CD4-positive, alpha-beta T cell (primary cell): ENCODE data around the gene EML6. TPM values are rescaled to one million over a fixed set of nuclear protein-coding genes. Genes with fewer than 3 reads are reported as not detected.
"Not testable (repeated sequence)": the region's sequence is repeated elsewhere in the genome, so short reads cannot be mapped to it uniquely, and the experiment has no call there.

Source experiments
- ATAC-seq: fragments of 200-7000 bp; cut with Tn5 transposase; one replicate; pipeline ENCODE4 v1.10.0; 2022; ENCODE audit warnings: mild to moderate bottlenecking; ENCODE audit not compliant: poor library complexity
- CTCF ChIA-PET: fragments of 350-600 bp; sonication (Branson Sonifier 250); formaldehyde crosslinking; loops from one replicate; lab custom pipeline; 2021; ENCODE audit warnings: antibody characterized with exemption, inconsistent platforms; lab: Charles Lee
- POLR2A ChIA-PET: fragments of 350-600 bp; sonication (Branson Sonifier 250); formaldehyde crosslinking; loops from one replicate; lab custom pipeline; 2021; ENCODE audit warnings: antibody characterized with exemption, inconsistent platforms; lab: Charles Lee
- DNase-seq, 14 experiments: peaks; one replicate each; pipeline ENCODE4 v3.0.0-alpha.2; 2013 to 2020; ENCODE audit warnings: mixed read lengths in 2 of 14
- H3K27ac ChIP-seq, 2 donors: one replicate each; pipeline versions ENCODE4 v1.5.1 to v1.7.0; 2013; ENCODE audit warnings: low read length in 2 of 2, low read depth in 1 of 2, mild to moderate bottlenecking in 1 of 2
- H3K27me3 ChIP-seq, 2 experiments: 1 replicate in 1 of 2; 2 replicates in 1 of 2; pipeline versions ENCODE4 v1.6.1 to v1.7.0; 2013; ENCODE audit warnings: low read length in 2 of 2, control low read depth in 1 of 2, mild to moderate bottlenecking in 1 of 2, moderate library complexity in 1 of 2; ENCODE audit not compliant: insufficient read depth in 2 of 2, control insufficient read depth in 1 of 2
- H3K36me3 ChIP-seq: one replicate; pipeline ENCODE4 v1.6.1; 2013; ENCODE audit warnings: low read length, control low read depth; ENCODE audit not compliant: insufficient read depth
- H3K4me1 ChIP-seq: one replicate; pipeline ENCODE4 v1.6.1; 2013; ENCODE audit warnings: low read length, control low read depth; ENCODE audit not compliant: insufficient read depth
- H3K4me3 ChIP-seq: one replicate; pipeline ENCODE4 v1.5.1; 2013; ENCODE audit warnings: mild to moderate bottlenecking, low read length, moderate library complexity
- H3K9me3 ChIP-seq, 2 experiments: 1 replicate in 1 of 2; 2 replicates in 1 of 2; pipeline versions ENCODE4 v1.6.1 to v1.7.0; 2013; ENCODE audit warnings: low read length in 2 of 2, mild to moderate bottlenecking in 2 of 2, control low read depth in 1 of 2, moderate library complexity in 1 of 2; ENCODE audit not compliant: control insufficient read depth in 1 of 2, insufficient read depth in 1 of 2
- H3K27ac Mint-ChIP-seq: one replicate; pipeline ENCODE4 v1.8.0; 2020; ENCODE audit warnings: mixed read lengths
- H3K27me3 Mint-ChIP-seq: one replicate; pipeline ENCODE4 v1.8.0; 2021; ENCODE audit warnings: mixed read lengths
- H3K36me3 Mint-ChIP-seq: one replicate; pipeline ENCODE4 v1.8.0; 2021; ENCODE audit warnings: low read depth, mixed read lengths
- H3K4me1 Mint-ChIP-seq: one replicate; pipeline ENCODE4 v1.8.0; 2021; ENCODE audit warnings: low read depth, mixed read lengths
- H3K4me3 Mint-ChIP-seq: one replicate; pipeline ENCODE4 v1.8.0; 2020; ENCODE audit warnings: mild to moderate bottlenecking, mixed read lengths
- H3K9me3 Mint-ChIP-seq: one replicate; pipeline ENCODE4 v1.8.0; 2020; ENCODE audit warnings: mixed read lengths
- CTCF ChIP-seq: fragments of 200-600 bp; IDR thresholded peaks from one replicate; pipeline ENCODE4 v1.8.0; 2022; ENCODE audit warnings: antibody characterized with exemption, mild to moderate bottlenecking
- intact Hi-C, 2 experiments: fragments of 100-400 bp; cut with DNase I in 1 of 2; cut with micrococcal nuclease in 1 of 2; formaldehyde crosslinking; loops; one replicate each; pipeline versions ENCODE4 v1.15.1 to v1.9.0; 2023 to 2025; cut with DNase I, micrococcal nuclease
- total RNA-seq, 174 experiments: library from RNA in 2 of 174; stranded (reverse) in 2 of 174; gene quantifications; one replicate each; pipeline ENCODE4 v1.2.3 and lab custom pipeline; 2021 to 2026

The EML6 gene
- total RNA-seq, 2 experiments from 2014 or later: 0.22 to 0.34 TPM

DNA sequence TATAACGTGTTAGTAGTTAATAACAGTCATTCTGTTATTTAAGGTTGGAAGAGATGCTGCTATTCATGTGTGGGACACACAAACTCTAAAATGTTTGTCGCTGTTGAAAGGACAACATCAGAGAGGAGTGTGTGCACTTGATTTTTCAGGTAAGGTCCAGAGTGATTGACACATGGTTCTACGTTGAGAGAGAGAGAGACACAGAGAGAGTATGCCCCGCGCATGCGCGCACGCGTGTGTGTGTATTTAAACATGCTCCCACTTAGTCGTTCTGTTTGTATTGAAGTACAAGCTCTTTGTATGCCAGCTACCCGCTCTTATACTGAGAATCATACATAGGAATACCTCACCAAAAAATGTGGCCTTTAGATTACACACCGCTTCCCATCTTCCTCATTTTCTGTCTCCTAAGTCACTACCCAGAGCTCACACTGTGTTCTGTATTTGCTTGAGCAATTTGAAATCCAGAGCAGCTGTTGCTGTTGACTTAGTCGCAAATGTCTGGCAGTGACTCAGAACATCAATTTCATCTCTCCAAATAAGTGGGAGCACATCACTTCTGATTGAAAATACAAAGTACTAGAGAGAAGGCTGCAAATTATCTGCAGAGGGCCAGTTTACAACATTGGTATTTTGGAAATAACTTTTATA lies 148.1 kb downstream of the EML6 start:
- no peak for ATAC-seq
- H3K36me3 ChIP-seq: no peaks in the 10 kb centered on the region
- Mint-ChIP-seq H3K4me3 (no peak overlapping the region), H3K4me1 (peaks cover 13% of the 10 kb centered on the region), H3K27ac (no peak overlapping the region), H3K9me3 (no peaks in the 10 kb centered on the region), H3K27me3 (no peaks in the 10 kb centered on the region), H3K36me3 (no peaks in the 10 kb centered on the region)
- ChIA-PET CTCF (no interaction called here), POLR2A (no interaction called here)
- H3K9me3 ChIP-seq: no peaks in the 10 kb centered on the region
- no peak for TF ChIP-seq CTCF
- no peak overlapping the region for H3K4me3 ChIP-seq
- intact Hi-C loops: no loop called here
- H3K4me1 ChIP-seq: peaks cover 9% of the 10 kb centered on the region
- DNase-seq: no peak
- no peak overlapping the region for H3K27ac ChIP-seq
- no peaks in the 10 kb centered on the region for H3K27me3 ChIP-seq

DNA sequence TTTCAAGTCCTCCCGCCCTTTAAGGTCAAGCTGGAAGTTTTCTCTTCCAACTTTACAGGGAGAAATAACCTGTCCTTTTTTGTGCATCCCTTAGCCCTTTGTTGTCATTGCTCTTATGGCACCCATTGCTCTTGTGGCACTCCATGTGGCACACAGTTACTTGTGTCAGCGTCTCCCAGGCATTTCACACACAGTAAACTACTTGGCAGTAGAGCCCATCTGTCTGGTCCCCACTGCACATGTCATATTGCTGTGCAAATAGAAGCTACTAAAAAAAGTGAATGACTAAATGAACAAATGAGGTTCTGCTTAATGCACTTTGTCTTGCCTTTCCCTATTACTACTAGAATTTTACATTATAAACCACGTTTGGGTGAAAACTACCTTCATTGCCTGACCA lies 149.3 kb downstream of the EML6 start:
- DNase-seq: no peak
- CTCF ChIA-PET: no interaction called here
- Mint-ChIP-seq H3K36me3 (no peaks in the 10 kb centered on the region), H3K4me1 (peaks cover 1% of the 10 kb centered on the region), H3K27me3 (no peaks in the 10 kb centered on the region), H3K9me3 (no peaks in the 10 kb centered on the region), H3K4me3 (no peak overlapping the region), H3K27ac (no peak overlapping the region)
- H3K4me1 ChIP-seq: no peaks in the 10 kb centered on the region
- H3K4me3 ChIP-seq: no peak overlapping the region
- no peaks in the 10 kb centered on the region for H3K9me3 ChIP-seq
- POLR2A ChIA-PET: no interaction called here
- ATAC-seq: no peak
- no peaks in the 10 kb centered on the region for H3K27me3 ChIP-seq
- intact Hi-C loops: no loop called here
- no peak for TF ChIP-seq CTCF
- H3K36me3 ChIP-seq: no peaks in the 10 kb centered on the region
- H3K27ac ChIP-seq: no peak overlapping the region

DNA sequence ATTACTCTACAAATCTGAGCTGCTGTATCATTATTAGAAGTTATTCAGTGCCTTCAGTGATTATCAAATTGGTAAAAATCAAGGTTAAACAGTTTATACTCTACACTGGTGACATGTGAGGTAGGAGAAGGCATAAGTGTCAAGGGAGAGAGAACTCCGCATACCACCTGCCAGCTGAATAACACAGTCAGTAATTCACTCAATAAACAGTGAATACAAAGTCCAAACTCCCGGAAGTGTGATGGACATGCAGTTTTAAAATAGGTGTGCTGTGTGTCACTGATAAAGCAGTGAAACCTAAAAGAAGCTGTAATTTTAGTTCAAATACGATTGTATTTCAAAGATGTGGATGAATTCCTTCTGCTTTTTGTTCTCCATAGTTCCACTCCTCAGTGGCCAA lies 149.8 kb downstream of the EML6 start:
- not testable (repeated sequence) for H3K27me3 Mint-ChIP-seq, ATAC-seq

DNA sequence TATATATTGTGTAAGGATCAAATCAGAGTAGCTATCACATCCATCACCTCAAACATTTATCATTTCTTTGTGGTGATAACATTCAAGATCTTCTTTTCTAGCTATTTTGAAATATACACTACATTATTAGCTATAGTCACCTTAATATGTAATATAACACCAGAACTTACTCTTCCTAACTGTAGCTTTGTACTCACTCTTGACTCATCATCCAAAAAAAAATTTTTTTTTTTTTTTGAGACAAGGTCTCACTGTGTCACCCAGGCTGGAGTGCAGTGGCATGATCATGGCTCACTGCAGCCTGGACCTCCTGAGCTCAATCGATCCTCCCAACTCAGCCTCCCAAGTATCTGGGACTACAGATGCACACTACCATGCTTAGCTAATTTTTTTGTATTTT lies 153.3 kb downstream of the EML6 start:
- Histone ChIP-seq H3K27me3 (no peaks in the 10 kb centered on the region), H3K36me3 (no peaks in the 10 kb centered on the region), H3K4me1 (no peaks in the 10 kb centered on the region), H3K9me3 (no peaks in the 10 kb centered on the region), H3K4me3 (no peak overlapping the region), H3K27ac (no peak overlapping the region)
- no peak overlapping the region for H3K27ac Mint-ChIP-seq
- DNase-seq: no peak
- no peaks in the 10 kb centered on the region for H3K4me1 Mint-ChIP-seq
- POLR2A ChIA-PET: no interaction called here
- intact Hi-C loops: no loop called here
- H3K4me3 Mint-ChIP-seq: no peak overlapping the region
- no peaks in the 10 kb centered on the region for H3K27me3 Mint-ChIP-seq
- H3K36me3 Mint-ChIP-seq: no peaks in the 10 kb centered on the region
- ATAC-seq: no peak
- no peak for TF ChIP-seq CTCF
- H3K9me3 Mint-ChIP-seq: no peaks in the 10 kb centered on the region
- CTCF ChIA-PET: interaction anchor here (0.9 kb wide), 1 partner anchor 38 kb away, joined by 3 read pairs; no protein-coding TSS in a partner anchor

More for the DNA sequence above, 149.8 kb downstream of the EML6 start:
- intact Hi-C loops, H3K36me3 ChIP-seq, DNase-seq, H3K9me3 Mint-ChIP-seq, H3K27ac Mint-ChIP-seq, H3K4me1 Mint-ChIP-seq, CTCF ChIA-PET, H3K4me3 ChIP-seq, H3K9me3 ChIP-seq, H3K4me1 ChIP-seq, H3K27me3 ChIP-seq, H3K27ac ChIP-seq, POLR2A ChIA-PET, H3K36me3 Mint-ChIP-seq, H3K4me3 Mint-ChIP-seq: not testable (repeated sequence)
